Upper lobe of left lung (tissue), 6 donors: ENCODE results near the gene RBM33. TPM values are rescaled to one million over a fixed set of nuclear protein-coding genes. Genes with fewer than 3 reads are reported as not detected.

Source experiments
- ATAC-seq, 2 donors: fragments of 200-7000 bp; cut with Tn5 transposase; one replicate each; pipeline ENCODE4 v1.9.1; 2022; ENCODE audit warnings: mild to moderate bottlenecking in 2 of 2, moderate library complexity in 2 of 2; ENCODE audit not compliant: low FRiP score in 2 of 2
- DNase-seq, 2 donors: peaks; one replicate each; pipeline ENCODE4 v3.0.0-alpha.2; 2019 to 2020
- H3K27ac ChIP-seq, 4 donors: fragments of 200-600 bp; sonication (generic); one replicate each; pipeline ENCODE4 v1.5.1; 2016 to 2019
- H3K27me3 ChIP-seq, 4 donors: fragments of 200-600 bp; sonication (generic); one replicate each; pipeline ENCODE4 v1.5.1; 2017 to 2019
- H3K36me3 ChIP-seq, 4 donors: fragments of 200-600 bp; sonication (generic); one replicate each; pipeline ENCODE4 v1.5.1; 2016 to 2019
- H3K4me1 ChIP-seq, 4 donors: fragments of 200-600 bp; sonication (generic); one replicate each; pipeline ENCODE4 v1.5.1; 2018 to 2019
- H3K4me3 ChIP-seq, 4 donors: fragments of 200-600 bp; sonication (generic); one replicate each; pipeline ENCODE4 v1.5.1; 2017 to 2019; ENCODE audit warnings: mild to moderate bottlenecking in 2 of 4, moderate library complexity in 1 of 4
- H3K9me3 ChIP-seq, 4 donors: fragments of 200-600 bp; sonication (generic); one replicate each; pipeline ENCODE4 v1.5.1; 2018 to 2019
- EP300 ChIP-seq, 4 donors: sonication (generic); formaldehyde crosslinking; IDR thresholded peaks; one replicate each; pipeline ENCODE4 v1.5.1; 2017; ENCODE audit warnings: antibody characterized with exemption in 4 of 4, control low read depth in 2 of 4
- POLR2A ChIP-seq, 4 donors: fragments of 450-650 bp; IDR thresholded peaks; one replicate each; pipeline ENCODE4 v1.5.1; 2016 to 2017; ENCODE audit warnings: antibody characterized with exemption in 4 of 4, mild to moderate bottlenecking in 2 of 4
- POLR2AphosphoS5 ChIP-seq, 2 donors: sonication (generic); formaldehyde crosslinking; IDR thresholded peaks; one replicate each; pipeline ENCODE4 v1.5.1; 2017; ENCODE audit warnings: antibody characterized with exemption in 2 of 2
- WGBS, 2 donors: methylation state at CpG; one replicate each; pipeline ENCODE4 v1.1.5; 2017 to 2018; 5-methylcytosine and 5-hydroxymethylcytosine counted together
- total RNA-seq, 6 donors: library from RNA; depleted of rRNA in 4 of 6; stranded (reverse); fragments of >200 nt in 4 of 6; gene quantifications; one replicate each; pipeline versions ENCODE4 v1.1.0 to v1.2.1, GENCODE V29; 2016 to 2021
- TF ChIP-seq, protein P1 (sequence below), 6 experiments: fragments of 450-650 bp in 4 of 6; fragments of 200-600 bp in 2 of 6; sonication (generic) in 2 of 6; IDR thresholded peaks; one replicate each; pipeline ENCODE4 v1.5.1; 2016 to 2019; ENCODE audit warnings: antibody characterized with exemption in 6 of 6
- donor health status: DM: no; HTN: no; CAD: no; lungs with moderate emphysema.
- donor health status: DM: no; HTN: yes; CAD: no; lungs with severe emphysema.

Gene RBM33
- total RNA-seq, 6 donors from 2014 or later, result 40.6 to 179 (median 76.4) TPM

DNA sequence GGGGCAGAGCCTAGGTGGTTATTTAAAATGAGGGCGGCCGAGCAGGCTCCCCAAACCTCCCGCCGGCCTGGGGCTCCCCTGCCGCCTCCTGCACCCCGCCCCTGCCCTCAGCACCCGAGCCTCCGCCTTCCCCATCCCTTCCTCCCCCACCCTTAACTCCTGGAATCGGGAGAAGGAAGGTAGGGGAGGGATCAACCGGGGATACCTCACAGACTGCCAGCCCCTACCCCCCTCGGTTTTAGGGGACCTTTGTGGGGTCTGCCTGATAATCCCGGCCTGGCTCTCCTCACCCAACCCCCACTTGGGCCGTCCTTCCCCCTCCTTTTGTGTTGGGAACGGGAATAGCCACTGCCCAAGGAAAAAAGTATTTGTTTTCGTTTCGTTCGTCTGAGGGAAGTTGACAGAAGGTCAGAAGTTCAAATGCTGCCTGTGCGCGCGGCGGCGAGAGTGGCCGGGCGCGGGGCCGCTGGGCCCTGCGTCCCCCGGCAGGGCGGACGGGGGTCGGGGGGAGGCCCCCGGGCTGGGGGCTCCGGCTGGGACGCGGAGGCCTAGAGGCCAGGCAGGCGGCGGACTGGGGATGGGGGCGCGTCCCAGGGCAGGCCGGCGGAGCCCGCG, 165.0 kb downstream of the RBM33 start:
- Histone ChIP-seq H3K27ac (peak overlapping the region; percentile 69 to 91 (median 82)), H3K4me3 (peak overlapping the region in 3 of 4 donors; percentile 43 to 53 (median 52)), H3K27me3 (peaks cover 0 to 62% (median 30%) of the 10 kb centered on the region in 4 donors), H3K4me1 (peaks cover 45 to 75% (median 68%) of the 10 kb centered on the region in 4 donors), H3K9me3 (no peaks in the 10 kb centered on the region), H3K36me3 (no peaks in the 10 kb centered on the region)
- ATAC-seq (no peak), DNase-seq (peak in 1 of 2 donors; percentile 52)
- WGBS, 2 donors, result 1 to 3% methylated on average over 9 to 15 of the region's 43 CpGs
- TF ChIP-seq POLR2AphosphoS5 (IDR thresholded peaks at IDR 0.05), result no peak
- peak in 1 of 4 donors; percentile 45 for TF ChIP-seq POLR2A (IDR thresholded peaks at IDR 0.05)
- TF ChIP-seq, protein P1, sequence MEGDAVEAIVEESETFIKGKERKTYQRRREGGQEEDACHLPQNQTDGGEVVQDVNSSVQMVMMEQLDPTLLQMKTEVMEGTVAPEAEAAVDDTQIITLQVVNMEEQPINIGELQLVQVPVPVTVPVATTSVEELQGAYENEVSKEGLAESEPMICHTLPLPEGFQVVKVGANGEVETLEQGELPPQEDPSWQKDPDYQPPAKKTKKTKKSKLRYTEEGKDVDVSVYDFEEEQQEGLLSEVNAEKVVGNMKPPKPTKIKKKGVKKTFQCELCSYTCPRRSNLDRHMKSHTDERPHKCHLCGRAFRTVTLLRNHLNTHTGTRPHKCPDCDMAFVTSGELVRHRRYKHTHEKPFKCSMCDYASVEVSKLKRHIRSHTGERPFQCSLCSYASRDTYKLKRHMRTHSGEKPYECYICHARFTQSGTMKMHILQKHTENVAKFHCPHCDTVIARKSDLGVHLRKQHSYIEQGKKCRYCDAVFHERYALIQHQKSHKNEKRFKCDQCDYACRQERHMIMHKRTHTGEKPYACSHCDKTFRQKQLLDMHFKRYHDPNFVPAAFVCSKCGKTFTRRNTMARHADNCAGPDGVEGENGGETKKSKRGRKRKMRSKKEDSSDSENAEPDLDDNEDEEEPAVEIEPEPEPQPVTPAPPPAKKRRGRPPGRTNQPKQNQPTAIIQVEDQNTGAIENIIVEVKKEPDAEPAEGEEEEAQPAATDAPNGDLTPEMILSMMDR (IDR thresholded peaks at IDR 0.05), result no peak
- no peak for TF ChIP-seq EP300 (IDR thresholded peaks at IDR 0.05)

DNA sequence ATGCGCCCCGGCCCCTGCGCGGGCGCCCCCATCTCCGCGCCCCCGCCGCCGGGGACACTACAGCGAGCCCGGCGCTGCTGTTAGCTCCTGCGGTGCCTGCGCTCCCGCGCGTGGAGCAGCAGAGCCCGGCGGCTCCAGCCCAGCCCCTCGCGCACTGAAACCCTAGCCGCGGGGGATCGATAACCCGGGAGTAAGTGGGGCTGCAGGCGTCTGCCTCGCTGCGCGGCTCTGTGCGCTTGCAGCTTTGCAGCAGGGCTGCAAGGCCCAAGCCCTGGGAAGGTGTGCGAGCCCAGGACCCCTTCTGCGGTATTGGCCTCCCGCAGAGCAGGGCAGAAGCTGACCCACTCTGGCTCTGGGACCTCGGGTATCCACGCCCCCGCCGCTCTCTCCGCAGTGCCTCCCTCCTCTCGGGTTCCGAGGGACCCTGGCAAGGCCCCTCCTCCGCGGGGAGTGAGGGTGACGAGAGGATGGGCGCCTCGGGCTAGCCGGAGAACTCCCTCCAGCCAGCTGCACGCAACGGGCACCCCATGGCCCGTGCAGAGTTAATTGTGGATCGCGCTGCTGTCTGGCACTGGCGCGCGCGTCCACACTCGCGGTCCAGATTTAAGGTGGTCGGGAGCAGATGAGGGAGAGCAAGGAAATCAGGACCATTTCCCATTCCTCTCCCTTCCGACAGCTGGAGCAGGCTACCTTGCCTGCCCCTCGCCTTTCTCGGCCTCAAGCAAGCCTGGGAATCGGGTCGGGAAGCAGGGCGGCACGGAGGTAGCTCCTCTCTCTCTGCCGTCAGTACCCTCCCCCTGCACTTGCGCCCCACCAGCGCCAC, 165.7 kb downstream of the RBM33 start:
- Histone ChIP-seq H3K4me3 (peak overlapping the region in 3 of 4 donors; percentile 43 to 53 (median 52)), H3K9me3 (no peaks in the 10 kb centered on the region), H3K4me1 (peaks cover 39 to 68% (median 61%) of the 10 kb centered on the region in 4 donors), H3K36me3 (no peaks in the 10 kb centered on the region), H3K27me3 (peaks cover 0 to 57% (median 26%) of the 10 kb centered on the region in 4 donors), H3K27ac (peak overlapping the region in 3 of 4 donors; percentile 78 to 91 (median 86))
- ATAC-seq (no peak), DNase-seq (peak; percentile 24 to 78)
- TF ChIP-seq POLR2AphosphoS5 (IDR thresholded peaks at IDR 0.05) (no peak), EP300 (IDR thresholded peaks at IDR 0.05) (no peak), POLR2A (IDR thresholded peaks at IDR 0.05) (no peak)
- TF ChIP-seq, protein P1 (IDR thresholded peaks at IDR 0.05), result no peak
- WGBS, 2 donors, result 0 to 2% methylated on average over 4 to 14 of the region's 69 CpGs

GRCh38 chr7:155810770-155811559, 166.5 kb downstream of the RBM33 start:
- Histone ChIP-seq H3K4me3 (peak overlapping the region in 3 of 4 donors; percentile 43 to 53 (median 52)), H3K27ac (peak overlapping the region in 3 of 4 donors; percentile 78 to 91 (median 86)), H3K4me1 (peaks cover 31 to 64% (median 53%) of the 10 kb centered on the region in 4 donors), H3K9me3 (no peaks in the 10 kb centered on the region), H3K36me3 (no peaks in the 10 kb centered on the region), H3K27me3 (peaks cover 0 to 49% (median 21%) of the 10 kb centered on the region in 4 donors)
- 3 to 4% methylated on average over 21 of the region's 21 CpGs for WGBS, 2 donors
- TF ChIP-seq POLR2A (IDR thresholded peaks at IDR 0.05), result no peak
- TF ChIP-seq, protein P1 (IDR thresholded peaks at IDR 0.05), result no peak
- no peak for TF ChIP-seq EP300 (IDR thresholded peaks at IDR 0.05)
- TF ChIP-seq POLR2AphosphoS5 (IDR thresholded peaks at IDR 0.05), result no peak
- ATAC-seq, result peak in 1 of 2 donors; percentile 5
- DNase-seq, result no peak

GRCh38 chr7:155811560-155811894, 167.1 kb downstream of the RBM33 start:
- TF ChIP-seq POLR2AphosphoS5 (IDR thresholded peaks at IDR 0.05) (no peak), POLR2A (IDR thresholded peaks at IDR 0.05) (no peak), EP300 (IDR thresholded peaks at IDR 0.05) (no peak)
- TF ChIP-seq, protein P1 (IDR thresholded peaks at IDR 0.05), result no peak
- Histone ChIP-seq H3K36me3 (no peaks in the 10 kb centered on the region), H3K9me3 (no peaks in the 10 kb centered on the region), H3K27me3 (peaks cover 0 to 46% (median 18%) of the 10 kb centered on the region in 4 donors), H3K4me1 (peaks cover 25 to 58% (median 47%) of the 10 kb centered on the region in 4 donors), H3K27ac (no peak overlapping the region), H3K4me3 (peak overlapping the region in 3 of 4 donors; percentile 38 to 52 (median 43))
- DNase-seq (peak in 1 of 2 donors; percentile 24), ATAC-seq (no peak)
- WGBS, 2 donors, result 2 to 3% methylated on average over 12 to 13 of the region's 13 CpGs
